ENCODE results near the gene HYAL2. TPM values are rescaled to one million over a fixed set of nuclear protein-coding genes. Genes with fewer than 3 reads are reported as not detected.

HYAL2 gene
- total RNA-seq, 2 experiments from 2014 or later = 7.4 TPM

DNA sequence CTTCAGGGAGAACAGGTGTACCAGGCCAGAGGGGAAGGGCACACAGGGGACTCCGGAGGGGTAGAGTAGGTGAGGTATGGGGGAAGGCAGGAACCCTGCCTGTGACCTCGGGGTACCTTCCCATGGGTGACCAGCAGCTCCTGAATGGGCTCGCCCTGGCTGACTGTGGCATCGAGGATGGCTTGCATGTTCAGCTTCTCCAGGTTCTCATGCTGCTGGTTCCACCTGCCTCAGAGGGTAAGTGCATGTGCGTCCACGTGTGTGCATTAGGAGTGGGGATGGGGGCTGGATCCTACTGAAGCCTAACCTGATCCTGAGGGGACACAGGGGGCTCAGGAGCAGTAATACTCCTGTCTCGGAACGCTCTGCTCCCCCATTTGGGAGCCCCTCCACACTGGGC, 22.5 kb upstream of the HYAL2 start:
- Mint-ChIP-seq H3K4me1 (peaks cover 78% of the 10 kb centered on the region), H3K9me3 (ENCODE audit: low read depth) (no peaks in the 10 kb centered on the region), H3K4me3 (peak overlapping the region; percentile 55), H3K27ac (no peak overlapping the region), H3K36me3 (peaks cover 14% of the 10 kb centered on the region), H3K27me3 (no peaks in the 10 kb centered on the region)
- CTCF ChIA-PET = interaction anchor here (1.0 to 8.3 kb wide), 6 partner anchors 8 to 228 kb away, joined by 3 to 64 read pairs (median 3); no protein-coding TSS in a partner anchor
- ATAC-seq = no peak
- no peak for DNase-seq

DNA sequence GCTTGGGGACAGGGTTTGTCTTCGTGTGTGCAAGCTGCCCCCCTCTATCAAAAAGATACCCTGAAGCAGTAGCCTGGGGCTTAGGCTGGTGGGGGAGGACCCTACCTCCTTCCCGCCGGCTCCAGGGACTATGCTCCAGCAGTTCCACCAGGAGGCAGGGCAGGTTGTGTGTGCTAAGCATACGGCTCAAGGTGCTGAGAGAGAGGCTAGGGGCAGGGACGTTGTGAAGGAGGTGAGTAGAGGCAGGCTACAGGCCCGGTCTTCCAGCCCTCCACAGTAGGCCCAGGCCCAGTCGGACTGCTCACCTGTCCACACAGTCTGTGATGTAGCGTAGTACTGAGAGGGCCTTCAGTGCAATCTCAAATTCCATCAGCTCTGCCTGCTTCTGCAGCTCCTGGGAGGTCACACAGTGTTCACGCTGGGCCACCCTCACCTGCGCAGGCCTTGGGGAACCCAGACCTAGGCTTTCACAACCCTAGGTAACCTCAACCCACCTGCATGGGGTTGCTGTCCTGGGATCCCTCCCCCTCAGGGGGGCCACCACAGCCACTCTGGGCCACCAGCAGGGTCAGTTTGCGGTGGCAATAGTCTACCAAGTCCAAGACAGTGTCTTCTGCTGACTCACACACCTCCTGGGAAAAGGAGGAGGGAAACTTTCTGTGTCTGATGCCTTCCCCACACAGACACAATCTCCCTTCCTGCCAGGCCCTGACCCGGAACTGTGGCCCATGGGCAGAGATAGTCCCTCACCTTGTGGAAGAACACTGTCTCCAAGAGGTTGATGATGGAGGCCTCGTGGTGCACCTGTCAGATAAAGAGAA, 20.5 kb upstream of the HYAL2 start:
- CTCF ChIA-PET = interaction anchor here (0.7 to 8.3 kb wide), 3 partner anchors 14 to 199 kb away, joined by 3 to 64 read pairs (median 4); no protein-coding TSS in a partner anchor
- Mint-ChIP-seq H3K4me1 (peaks cover 58% of the 10 kb centered on the region), H3K4me3 (no peak overlapping the region), H3K9me3 (ENCODE audit: low read depth) (no peaks in the 10 kb centered on the region), H3K27me3 (no peaks in the 10 kb centered on the region), H3K27ac (peak overlapping the region; percentile 68), H3K36me3 (peaks cover 24% of the 10 kb centered on the region)
- no peak for DNase-seq
- no peak for ATAC-seq

DNA sequence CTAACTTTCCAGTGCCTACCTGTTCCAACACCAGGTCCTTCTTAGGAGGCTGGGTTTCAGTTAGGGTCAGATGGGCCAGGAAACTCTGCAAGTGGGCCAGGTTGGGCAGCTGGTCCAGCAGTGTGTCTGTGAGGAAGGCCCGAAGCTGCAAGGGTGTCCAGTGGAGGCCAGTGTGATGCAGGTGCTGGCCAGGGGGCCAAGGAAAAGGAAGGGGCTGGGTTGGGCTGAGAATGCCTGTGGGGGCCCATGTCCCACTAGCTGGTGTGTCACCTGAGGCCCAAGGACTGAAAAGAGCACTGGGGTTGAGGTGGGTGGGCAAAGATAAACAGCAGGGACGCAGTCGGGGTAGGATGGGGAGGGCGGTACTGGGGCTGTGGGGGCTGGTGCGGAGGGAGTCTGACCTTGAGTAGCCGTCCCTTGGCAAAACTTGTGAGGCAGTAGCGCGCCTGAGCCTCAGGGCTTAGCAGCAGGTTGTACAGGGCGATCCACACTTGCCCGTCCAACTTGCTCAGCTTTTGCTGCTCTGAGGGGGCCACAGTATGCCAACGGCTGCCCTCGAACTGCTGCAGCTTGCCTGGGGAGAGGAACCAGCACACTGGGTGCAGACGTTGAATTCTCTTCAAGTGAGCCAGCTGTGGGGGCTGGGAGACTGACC, 19.6 kb upstream of the HYAL2 start:
- H3K9me3 Mint-ChIP-seq (ENCODE audit: low read depth) = no peaks in the 10 kb centered on the region
- H3K27ac Mint-ChIP-seq = peak overlapping the region; percentile 68
- peaks cover 49% of the 10 kb centered on the region for H3K4me1 Mint-ChIP-seq
- peak overlapping the region; percentile 92 for H3K4me3 Mint-ChIP-seq
- CTCF ChIA-PET = interaction anchor here (0.7 to 2.4 kb wide), 6 partner anchors 11 to 230 kb away, joined by 3 to 6 read pairs (median 4); no protein-coding TSS in a partner anchor
- ATAC-seq = no peak
- no peak for DNase-seq
- H3K36me3 Mint-ChIP-seq = peaks cover 29% of the 10 kb centered on the region
- no peaks in the 10 kb centered on the region for H3K27me3 Mint-ChIP-seq

- Mint-ChIP-seq H3K36me3 (peaks cover 32% of the 10 kb centered on the region), H3K27me3 (no peaks in the 10 kb centered on the region), H3K27ac (peak overlapping the region; percentile 94), H3K4me1 (peaks cover 48% of the 10 kb centered on the region), H3K4me3 (peak overlapping the region; percentile 92), H3K9me3 (ENCODE audit: low read depth) (no peaks in the 10 kb centered on the region)
- CTCF ChIA-PET = interaction anchor here (1.1 to 2.4 kb wide), 8 partner anchors 8 to 268 kb away, joined by 3 to 8 read pairs (median 5); partner anchors contain the start of genes HYAL3 and NAA80
- DNase-seq (no peak), ATAC-seq (peak; percentile 3)
These were observed 19.0 kb upstream of the HYAL2 start for GRCh38 chr3:50341537-50341936.

- Mint-ChIP-seq H3K4me1 (peaks cover 49% of the 10 kb centered on the region), H3K27ac (peak within 1 kb of the TSS; percentile 94), H3K9me3 (ENCODE audit: low read depth) (no peaks in the 10 kb centered on the region), H3K36me3 (peaks cover 38% of the 10 kb centered on the region), H3K4me3 (peak within 1 kb of the TSS; percentile 92), H3K27me3 (no peaks in the 10 kb centered on the region)
- ATAC-seq (peak; percentile 57), DNase-seq (peak; percentile 98)
- CTCF ChIA-PET = interaction anchor here (0.7 to 2.4 kb wide), 12 partner anchors 8 to 269 kb away, joined by 3 to 8 read pairs (median 4); partner anchors contain the start of genes HYAL3 and NAA80
These were observed 18.1 kb upstream of the HYAL2 start, which contains the start of gene RASSF1 for GRCh38 chr3:50340448-50341329. Gene RASSF1 (minus strand): TSS chr3:50340836. CDS start chr3:50340805, 31 bp downstream.

- ATAC-seq (no peak), DNase-seq (no peak)
- H3K4me1 Mint-ChIP-seq = peaks cover 49% of the 10 kb centered on the region
- peak overlapping the region; percentile 92 for H3K4me3 Mint-ChIP-seq
- peaks cover 44% of the 10 kb centered on the region for H3K36me3 Mint-ChIP-seq
- CTCF ChIA-PET = interaction anchor here (0.7 to 9.2 kb wide), 11 partner anchors 9 to 270 kb away, joined by 3 to 91 read pairs (median 6); partner anchors contain the start of genes CISH, HYAL2, HYAL3 and NAA80
- H3K27me3 Mint-ChIP-seq = no peaks in the 10 kb centered on the region
- H3K27ac Mint-ChIP-seq = peak overlapping the region; percentile 94
- H3K9me3 Mint-ChIP-seq (ENCODE audit: low read depth) = no peaks in the 10 kb centered on the region
These were observed 17.6 kb upstream of the HYAL2 start for GRCh38 chr3:50340147-50340447.

GRCh38 chr3:50339485-50340146, 17.1 kb upstream of the HYAL2 start:
- H3K4me3 Mint-ChIP-seq = peak overlapping the region; percentile 92
- peaks cover 46% of the 10 kb centered on the region for H3K36me3 Mint-ChIP-seq
- DNase-seq (no peak), ATAC-seq (no peak)
- CTCF ChIA-PET = interaction anchor here (0.7 to 9.2 kb wide), 10 partner anchors 10 to 271 kb away, joined by 3 to 91 read pairs (median 8); partner anchors contain the start of genes CISH, CYB561D2, HYAL2 and HYAL3
- H3K27ac Mint-ChIP-seq = peak overlapping the region; percentile 94
- peaks cover 49% of the 10 kb centered on the region for H3K4me1 Mint-ChIP-seq
- no peaks in the 10 kb centered on the region for H3K27me3 Mint-ChIP-seq
- H3K9me3 Mint-ChIP-seq (ENCODE audit: low read depth) = no peaks in the 10 kb centered on the region

GRCh38 chr3:50338965-50339364, 16.4 kb upstream of the HYAL2 start:
- peaks cover 54% of the 10 kb centered on the region for H3K4me1 Mint-ChIP-seq

GRCh38 chr3:50337175-50337861, 14.8 kb upstream of the HYAL2 start:
- peaks cover 63% of the 10 kb centered on the region for H3K36me3 Mint-ChIP-seq
- H3K27me3 Mint-ChIP-seq = no peaks in the 10 kb centered on the region
- DNase-seq (peak; percentile 99), ATAC-seq (peak; percentile 74)
- peak overlapping the region; percentile 92 for H3K4me3 Mint-ChIP-seq
- CTCF ChIA-PET = interaction anchor here (0.8 to 9.2 kb wide), 21 partner anchors 9 to 276 kb away, joined by 3 to 91 read pairs (median 4); partner anchors contain the start of genes CISH, CYB561D2, GNAI2 and HEMK1
- peaks cover 50% of the 10 kb centered on the region for H3K4me1 Mint-ChIP-seq
- H3K9me3 Mint-ChIP-seq (ENCODE audit: low read depth) = no peaks in the 10 kb centered on the region
- H3K27ac Mint-ChIP-seq = peak overlapping the region; percentile 94

More at GRCh38 chr3:50338965-50339364, 16.4 kb upstream of the HYAL2 start:
- DNase-seq (no peak), ATAC-seq (no peak)
- peaks cover 53% of the 10 kb centered on the region for H3K36me3 Mint-ChIP-seq
- H3K27me3 Mint-ChIP-seq = no peaks in the 10 kb centered on the region
- CTCF ChIA-PET = interaction anchor here (0.7 to 9.2 kb wide), 9 partner anchors 11 to 271 kb away, joined by 3 to 91 read pairs (median 11); partner anchors contain the start of genes CISH, CYB561D2, HYAL2 and HYAL3
- H3K4me3 Mint-ChIP-seq = peak overlapping the region; percentile 92
- no peaks in the 10 kb centered on the region for H3K9me3 Mint-ChIP-seq (ENCODE audit: low read depth)
- H3K27ac Mint-ChIP-seq = peak overlapping the region; percentile 94

GRCh38 chr3:50336452-50337174, 14.1 kb upstream of the HYAL2 start:
- peaks cover 45% of the 10 kb centered on the region for H3K4me1 Mint-ChIP-seq
- CTCF ChIA-PET = interaction anchor here (0.8 to 9.2 kb wide), 20 partner anchors 9 to 274 kb away, joined by 3 to 91 read pairs (median 5); partner anchors contain the start of genes CISH, CYB561D2, GNAI2 and HEMK1
- peak overlapping the region; percentile 94 for H3K27ac Mint-ChIP-seq
- ATAC-seq (peak; percentile 3), DNase-seq (peak; percentile 84)
- no peaks in the 10 kb centered on the region for H3K9me3 Mint-ChIP-seq (ENCODE audit: low read depth)
- H3K27me3 Mint-ChIP-seq = no peaks in the 10 kb centered on the region
- H3K36me3 Mint-ChIP-seq = peaks cover 69% of the 10 kb centered on the region
- H3K4me3 Mint-ChIP-seq = peak overlapping the region; percentile 92
